ENCODE measurements around the gene COG5. TPM values are rescaled to one million over a fixed set of nuclear protein-coding genes. Genes with fewer than 3 reads are reported as not detected.

Gene COG5
- total RNA-seq, 1 donor from 2014 or later: 29.5 TPM

DNA sequence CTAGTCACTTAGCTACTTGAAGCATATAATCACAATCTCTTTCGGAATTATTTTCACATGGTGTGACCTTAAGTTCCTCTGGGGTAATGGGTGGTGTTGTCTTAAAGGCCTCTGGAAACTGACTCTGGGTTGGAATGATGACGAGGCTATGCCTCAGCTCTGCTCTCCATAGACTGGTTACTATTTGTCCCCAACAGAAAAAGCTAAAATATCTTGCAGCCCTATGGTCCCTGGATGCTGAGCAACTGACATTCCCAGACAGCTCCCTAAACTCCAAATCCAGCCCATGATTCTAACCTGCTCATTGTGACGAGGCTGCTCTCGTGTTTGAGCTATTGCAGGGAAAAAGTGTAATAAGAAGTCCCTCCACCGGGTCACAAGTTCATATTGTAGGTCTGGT lies 343.4 kb downstream of the COG5 start:
- TF ChIP-seq, protein P1, sequence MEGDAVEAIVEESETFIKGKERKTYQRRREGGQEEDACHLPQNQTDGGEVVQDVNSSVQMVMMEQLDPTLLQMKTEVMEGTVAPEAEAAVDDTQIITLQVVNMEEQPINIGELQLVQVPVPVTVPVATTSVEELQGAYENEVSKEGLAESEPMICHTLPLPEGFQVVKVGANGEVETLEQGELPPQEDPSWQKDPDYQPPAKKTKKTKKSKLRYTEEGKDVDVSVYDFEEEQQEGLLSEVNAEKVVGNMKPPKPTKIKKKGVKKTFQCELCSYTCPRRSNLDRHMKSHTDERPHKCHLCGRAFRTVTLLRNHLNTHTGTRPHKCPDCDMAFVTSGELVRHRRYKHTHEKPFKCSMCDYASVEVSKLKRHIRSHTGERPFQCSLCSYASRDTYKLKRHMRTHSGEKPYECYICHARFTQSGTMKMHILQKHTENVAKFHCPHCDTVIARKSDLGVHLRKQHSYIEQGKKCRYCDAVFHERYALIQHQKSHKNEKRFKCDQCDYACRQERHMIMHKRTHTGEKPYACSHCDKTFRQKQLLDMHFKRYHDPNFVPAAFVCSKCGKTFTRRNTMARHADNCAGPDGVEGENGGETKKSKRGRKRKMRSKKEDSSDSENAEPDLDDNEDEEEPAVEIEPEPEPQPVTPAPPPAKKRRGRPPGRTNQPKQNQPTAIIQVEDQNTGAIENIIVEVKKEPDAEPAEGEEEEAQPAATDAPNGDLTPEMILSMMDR (IDR thresholded peaks at IDR 0.05; ENCODE audit: partially characterized antibody, unreplicated experiment): no peak
- no peak for DNase-seq
- no peaks in the 10 kb centered on the region for H3K36me3 Mint-ChIP-seq (ENCODE audit: unreplicated experiment)

DNA sequence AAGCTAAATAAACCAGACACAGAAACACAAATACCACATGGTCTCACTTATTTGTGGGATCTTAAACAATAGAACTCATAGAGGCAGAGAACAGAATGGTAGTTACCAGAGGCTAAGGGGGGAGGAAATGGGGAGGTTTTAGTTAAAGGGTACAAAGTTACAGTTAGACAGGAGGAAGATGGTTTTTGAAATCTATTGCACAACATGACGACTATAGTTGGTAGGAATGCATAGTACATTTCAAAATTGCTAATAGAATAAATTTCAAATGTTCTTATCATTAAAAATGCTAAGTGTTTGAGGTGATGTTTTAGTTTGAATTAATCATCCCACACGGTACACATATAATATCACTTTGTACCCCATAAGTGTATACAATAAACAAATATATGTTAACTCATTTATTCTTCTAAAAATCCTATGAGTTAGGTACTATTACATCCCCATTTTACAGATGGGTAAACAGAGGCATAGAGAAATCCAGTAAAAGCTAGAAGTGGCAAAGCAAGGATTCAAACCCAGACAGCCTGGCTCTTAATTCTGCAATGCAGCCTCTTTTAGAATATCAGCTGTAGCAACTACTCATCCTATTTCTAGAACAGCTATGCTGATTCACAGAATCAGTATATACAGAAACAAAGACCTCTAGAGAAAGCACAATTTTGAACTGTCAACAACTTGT lies 344.0 kb downstream of the COG5 start:
- Mint-ChIP-seq H3K4me3 (ENCODE audit: unreplicated experiment) (no peak overlapping the region), H3K4me1 (ENCODE audit: low read depth, unreplicated experiment) (peaks cover 12% of the 10 kb centered on the region), H3K36me3 (ENCODE audit: unreplicated experiment) (peaks cover 5% of the 10 kb centered on the region), H3K27ac (ENCODE audit: unreplicated experiment) (no peak overlapping the region), H3K9me3 (ENCODE audit: unreplicated experiment) (peaks cover 4% of the 10 kb centered on the region), H3K27me3 (ENCODE audit: unreplicated experiment) (no peaks in the 10 kb centered on the region)
- TF ChIP-seq, protein P1 (IDR thresholded peaks at IDR 0.05; ENCODE audit: partially characterized antibody, unreplicated experiment): no peak
- no peak for DNase-seq

More for the DNA sequence above, 343.4 kb downstream of the COG5 start:
- no peak overlapping the region for H3K4me3 Mint-ChIP-seq (ENCODE audit: unreplicated experiment)
- no peak overlapping the region for H3K27ac Mint-ChIP-seq (ENCODE audit: unreplicated experiment)
- H3K9me3 Mint-ChIP-seq (ENCODE audit: unreplicated experiment): peaks cover 4% of the 10 kb centered on the region
- H3K27me3 Mint-ChIP-seq (ENCODE audit: unreplicated experiment): no peaks in the 10 kb centered on the region
- peaks cover 14% of the 10 kb centered on the region for H3K4me1 Mint-ChIP-seq (ENCODE audit: low read depth, unreplicated experiment)

DNA sequence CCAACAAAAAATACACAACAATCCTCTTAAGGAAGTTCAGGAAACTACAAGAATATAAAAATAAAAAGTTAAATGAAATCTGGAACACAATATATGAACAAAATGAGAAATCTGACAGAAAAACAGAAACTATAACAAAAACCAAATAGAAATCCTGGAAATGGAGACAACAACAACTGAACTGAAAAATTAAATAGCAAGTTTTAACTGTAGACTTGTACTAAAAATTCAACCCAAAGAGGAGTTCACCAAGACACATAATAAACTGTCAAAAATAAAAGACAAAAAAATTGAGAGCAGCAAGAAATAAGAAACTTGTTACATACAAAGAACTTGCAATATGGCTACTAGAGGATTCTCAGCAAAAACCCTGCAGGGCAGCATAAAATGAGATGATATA lies 349.8 kb downstream of the COG5 start:
- H3K4me1 Mint-ChIP-seq (ENCODE audit: low read depth, unreplicated experiment): no peaks in the 10 kb centered on the region
- TF ChIP-seq, protein P1 (IDR thresholded peaks at IDR 0.05; ENCODE audit: partially characterized antibody, unreplicated experiment): no peak

DNA sequence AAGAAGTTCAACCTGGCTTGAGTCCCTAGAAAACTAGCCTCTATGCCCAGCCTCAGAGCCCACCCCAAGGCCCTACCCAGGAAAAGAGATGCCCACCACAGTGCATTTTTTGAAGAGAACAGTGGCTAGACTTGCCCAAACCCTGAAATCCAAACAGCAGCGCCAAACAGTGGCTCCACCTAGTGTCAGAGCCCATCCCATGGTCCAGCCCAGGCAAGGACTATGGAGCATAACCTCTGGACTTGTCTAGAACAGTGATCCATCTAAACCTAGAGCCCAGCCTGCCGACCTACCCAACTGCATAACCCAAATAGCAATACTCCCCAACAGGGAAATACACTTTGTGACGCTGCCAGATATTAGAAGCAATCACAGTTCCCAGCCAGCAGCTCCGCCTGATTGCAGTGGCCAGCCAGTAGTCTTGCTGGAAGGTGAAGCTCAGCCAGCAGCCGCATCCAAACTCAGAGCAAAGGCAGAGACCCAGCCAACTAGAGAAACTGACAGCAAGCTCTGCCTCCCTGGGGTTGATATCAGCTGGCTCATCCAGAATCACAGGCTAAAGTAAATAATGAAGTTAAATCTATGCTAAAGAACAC lies 350.4 kb downstream of the COG5 start:
- Mint-ChIP-seq H3K4me3 (ENCODE audit: unreplicated experiment) (no peak overlapping the region), H3K9me3 (ENCODE audit: unreplicated experiment) (no peaks in the 10 kb centered on the region), H3K36me3 (ENCODE audit: unreplicated experiment) (peaks cover 14% of the 10 kb centered on the region), H3K27me3 (ENCODE audit: unreplicated experiment) (no peaks in the 10 kb centered on the region), H3K4me1 (ENCODE audit: low read depth, unreplicated experiment) (no peaks in the 10 kb centered on the region), H3K27ac (ENCODE audit: unreplicated experiment) (no peak overlapping the region)
- DNase-seq: no peak
- TF ChIP-seq, protein P1 (IDR thresholded peaks at IDR 0.05; ENCODE audit: partially characterized antibody, unreplicated experiment): no peak

More for the DNA sequence above, 349.8 kb downstream of the COG5 start:
- Mint-ChIP-seq H3K9me3 (ENCODE audit: unreplicated experiment) (no peaks in the 10 kb centered on the region), H3K27ac (ENCODE audit: unreplicated experiment) (no peak overlapping the region), H3K4me3 (ENCODE audit: unreplicated experiment) (no peak overlapping the region), H3K36me3 (ENCODE audit: unreplicated experiment) (peaks cover 14% of the 10 kb centered on the region), H3K27me3 (ENCODE audit: unreplicated experiment) (no peaks in the 10 kb centered on the region)
- DNase-seq: no peak

DNA sequence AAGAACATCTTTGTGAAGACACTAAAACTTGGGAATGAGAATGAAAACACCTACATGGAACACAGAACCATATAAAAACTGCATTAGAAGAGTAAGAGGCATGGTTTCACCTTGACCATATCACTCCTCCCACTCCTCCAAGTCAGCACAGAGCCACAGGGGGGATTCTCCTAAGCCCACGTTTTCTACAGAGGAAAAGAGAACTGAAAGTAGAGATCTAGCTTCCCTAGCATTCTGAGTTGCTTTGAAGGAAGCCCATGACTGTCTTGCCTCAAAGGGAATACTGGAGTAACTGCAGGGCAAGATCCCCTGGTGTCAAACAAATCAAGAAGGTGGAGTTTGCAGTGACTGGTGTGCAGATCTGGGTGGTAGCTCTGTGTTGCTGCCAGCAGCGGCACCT lies 351.0 kb downstream of the COG5 start:
- Mint-ChIP-seq H3K9me3 (ENCODE audit: unreplicated experiment) (no peaks in the 10 kb centered on the region), H3K27me3 (ENCODE audit: unreplicated experiment) (no peaks in the 10 kb centered on the region), H3K4me1 (ENCODE audit: low read depth, unreplicated experiment) (no peaks in the 10 kb centered on the region), H3K36me3 (ENCODE audit: unreplicated experiment) (peaks cover 14% of the 10 kb centered on the region), H3K27ac (ENCODE audit: unreplicated experiment) (no peak overlapping the region), H3K4me3 (ENCODE audit: unreplicated experiment) (no peak overlapping the region)
- TF ChIP-seq, protein P1 (IDR thresholded peaks at IDR 0.05; ENCODE audit: partially characterized antibody, unreplicated experiment): no peak
- no peak for DNase-seq
